HepG2 (cell line): ENCODE results near the gene TOB1. TPM values are rescaled to one million over a fixed set of nuclear protein-coding genes. Genes with fewer than 3 reads are reported as not detected.

ENCODE experiments used
- ATF7-NPFF ChIP-seq: sonication (generic); formaldehyde crosslinking; IDR thresholded peaks from 2 replicates; pipeline ENCODE4 v1.8.1; 2023; ENCODE audit warnings: mild to moderate bottlenecking, low read depth, missing genetic modification reagents, moderate library complexity
- KDM2A ChIP-seq: sonication (generic); formaldehyde crosslinking; IDR thresholded peaks from 2 replicates; pipeline ENCODE4 v1.4.0; 2020; ENCODE audit warnings: low read depth, missing genetic modification reagents, borderline replicate concordance
- MEIS1 ChIP-seq: sonication (generic); formaldehyde crosslinking; IDR thresholded peaks from 2 replicates; pipeline ENCODE4 v1.9.0; 2021; ENCODE audit warnings: mild to moderate bottlenecking, missing genetic modification reagents, moderate library complexity, borderline replicate concordance
- NR2C2 ChIP-seq: sonication (generic); formaldehyde crosslinking; IDR thresholded peaks from 2 replicates; pipeline ENCODE4 v1.4.0; 2020; ENCODE audit warnings: missing genetic modification reagents, mild to moderate bottlenecking, moderate library complexity, borderline replicate concordance
- SMAD1 ChIP-seq: sonication (generic); formaldehyde crosslinking; IDR thresholded peaks from 2 replicates; pipeline ENCODE4 v1.4.0; 2020; ENCODE audit warnings: missing genetic modification reagents, low read depth, mild to moderate bottlenecking, borderline replicate concordance
- SMAD3 ChIP-seq: sonication (generic); formaldehyde crosslinking; IDR thresholded peaks from 2 replicates; pipeline ENCODE4 v1.4.0; 2020; ENCODE audit warnings: missing genetic modification reagents
- SMYD3 ChIP-seq: sonication (generic); formaldehyde crosslinking; IDR thresholded peaks from 2 replicates; pipeline ENCODE4 v1.8.1; 2023; ENCODE audit warnings: mild to moderate bottlenecking, missing genetic modification reagents
- SP2 ChIP-seq: sonication (generic); formaldehyde crosslinking; IDR thresholded peaks from 2 replicates; pipeline ENCODE4 v1.5.1; 2020; ENCODE audit warnings: mild to moderate bottlenecking, missing genetic modification reagents
- ZBTB7B ChIP-seq: sonication (generic); formaldehyde crosslinking; IDR thresholded peaks from 2 replicates; pipeline ENCODE4 v1.4.0; 2020; ENCODE audit warnings: missing genetic modification reagents
- ZNF337 ChIP-seq: sonication (generic); formaldehyde crosslinking; IDR thresholded peaks from 2 replicates; pipeline ENCODE4 v1.5.1; 2020; ENCODE audit warnings: missing genetic modification reagents, low read depth, mild to moderate bottlenecking, borderline replicate concordance
- polyA plus RNA-seq, 8 experiments: library from polyadenylated mRNA; depleted of rRNA in 3 of 8; stranded (reverse) in 7 of 8; unstranded in 1 of 8; fragments of >200 nt; fragmentation: Illumina TruSeq in 4 of 8; extraction: Trizol in 4 of 8; gene quantifications; 2 replicates each; pipeline versions ENCODE4 v1.2.1 to v1.2.3, GENCODE V29; 2011 to 2016; ENCODE audit warnings: low read depth in 4 of 8, missing spikeins in 1 of 8, mixed read lengths in 1 of 8; ENCODE audit not compliant: insufficient read depth in 1 of 8
- total RNA-seq, 5 experiments: library from RNA; depleted of rRNA; stranded (reverse); fragments of >200 nt; fragmentation: Illumina TruSeq; extraction: Trizol; gene quantifications; 2 replicates each; pipeline ENCODE4 v1.2.3, GENCODE V29; 2016; ENCODE audit warnings: low read depth in 1 of 5
- TF ChIP-seq, protein P1 (sequence below): sonication (generic); formaldehyde crosslinking; IDR thresholded peaks from 2 replicates; pipeline ENCODE4 v1.4.0; 2020; ENCODE audit warnings: missing genetic modification reagents
- TF ChIP-seq, protein P2 (sequence below): sonication (generic); formaldehyde crosslinking; IDR thresholded peaks from 2 replicates; pipeline ENCODE4 v1.5.1; 2020; ENCODE audit warnings: mild to moderate bottlenecking, missing genetic modification reagents, moderate library complexity
- TF ChIP-seq, protein P3 (sequence below): sonication (generic); formaldehyde crosslinking; IDR thresholded peaks from 2 replicates; pipeline ENCODE4 v1.5.0; 2020; ENCODE audit warnings: missing genetic modification reagents
- TF ChIP-seq, protein P4 (sequence below): fragments of 450-650 bp; IDR thresholded peaks from 2 replicates; pipeline ENCODE4 v1.6.1; 2017; ENCODE audit warnings: mild to moderate bottlenecking

Gene TOB1
- total and polyA plus RNA-seq, 2 of the 13 experiments (the other 11 are each of a cell fraction or from before 2014, with no cell fraction given), result 21.9 to 57.7 TPM

DNA sequence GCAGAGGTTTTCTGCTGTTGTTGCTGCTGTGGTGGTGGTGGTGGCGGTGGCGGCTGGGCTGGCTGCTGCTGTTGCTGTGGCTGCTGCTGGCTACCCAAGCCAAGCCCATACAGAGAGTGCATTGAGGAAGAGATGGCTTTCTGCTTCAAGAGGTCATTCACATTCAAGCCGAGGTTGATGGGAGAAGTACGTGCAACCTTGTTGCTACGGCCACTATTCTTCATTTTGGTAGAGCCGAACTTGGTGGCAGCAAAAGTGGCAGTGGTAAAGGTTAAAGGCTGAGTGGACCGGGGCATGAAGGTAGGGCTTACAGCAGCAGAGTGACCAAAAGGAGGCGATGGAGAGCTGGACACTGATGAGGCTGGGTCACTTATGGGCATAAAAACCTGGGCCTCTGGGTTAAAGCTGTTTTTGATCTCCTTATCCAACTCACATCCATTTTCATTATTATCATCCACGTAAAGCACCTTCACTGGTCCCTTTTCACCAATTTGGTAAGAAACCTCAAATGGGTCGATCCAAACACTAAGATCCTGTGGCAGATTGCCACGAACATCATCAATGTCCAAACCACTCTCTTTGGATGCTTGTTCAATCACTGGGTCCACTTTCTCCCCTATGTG, 2.8 kb downstream of the TOB1 start (continued):
- TF ChIP-seq ZNF337 (CRISPR knock-in tag) (no peak), ZBTB7B (CRISPR knock-in tag) (peak; percentile 51; the same call in 1 of the 2 replicates), KDM2A (CRISPR knock-in tag) (0 out of 2 replicates have a peak, but pooled peaks have one; percentile 40), MEIS1 (0 out of 2 replicates have a peak, but pooled peaks have one; percentile 32), SMAD3 (CRISPR knock-in tag) (peak; percentile 49), SP2 (CRISPR knock-in tag) (no peak), NR2C2 (CRISPR knock-in tag) (0 out of 2 replicates have a peak, but pooled peaks have one; percentile 20), SMYD3 (CRISPR knock-in tag) (0 out of 2 replicates have a peak, but pooled peaks have one; percentile 30), SMAD1 (CRISPR knock-in tag) (peak; percentile 33; the same call in 1 of the 2 replicates), ATF7-NPFF (peak; percentile 24; the same call in 1 of the 2 replicates)
- TF ChIP-seq, protein P1, sequence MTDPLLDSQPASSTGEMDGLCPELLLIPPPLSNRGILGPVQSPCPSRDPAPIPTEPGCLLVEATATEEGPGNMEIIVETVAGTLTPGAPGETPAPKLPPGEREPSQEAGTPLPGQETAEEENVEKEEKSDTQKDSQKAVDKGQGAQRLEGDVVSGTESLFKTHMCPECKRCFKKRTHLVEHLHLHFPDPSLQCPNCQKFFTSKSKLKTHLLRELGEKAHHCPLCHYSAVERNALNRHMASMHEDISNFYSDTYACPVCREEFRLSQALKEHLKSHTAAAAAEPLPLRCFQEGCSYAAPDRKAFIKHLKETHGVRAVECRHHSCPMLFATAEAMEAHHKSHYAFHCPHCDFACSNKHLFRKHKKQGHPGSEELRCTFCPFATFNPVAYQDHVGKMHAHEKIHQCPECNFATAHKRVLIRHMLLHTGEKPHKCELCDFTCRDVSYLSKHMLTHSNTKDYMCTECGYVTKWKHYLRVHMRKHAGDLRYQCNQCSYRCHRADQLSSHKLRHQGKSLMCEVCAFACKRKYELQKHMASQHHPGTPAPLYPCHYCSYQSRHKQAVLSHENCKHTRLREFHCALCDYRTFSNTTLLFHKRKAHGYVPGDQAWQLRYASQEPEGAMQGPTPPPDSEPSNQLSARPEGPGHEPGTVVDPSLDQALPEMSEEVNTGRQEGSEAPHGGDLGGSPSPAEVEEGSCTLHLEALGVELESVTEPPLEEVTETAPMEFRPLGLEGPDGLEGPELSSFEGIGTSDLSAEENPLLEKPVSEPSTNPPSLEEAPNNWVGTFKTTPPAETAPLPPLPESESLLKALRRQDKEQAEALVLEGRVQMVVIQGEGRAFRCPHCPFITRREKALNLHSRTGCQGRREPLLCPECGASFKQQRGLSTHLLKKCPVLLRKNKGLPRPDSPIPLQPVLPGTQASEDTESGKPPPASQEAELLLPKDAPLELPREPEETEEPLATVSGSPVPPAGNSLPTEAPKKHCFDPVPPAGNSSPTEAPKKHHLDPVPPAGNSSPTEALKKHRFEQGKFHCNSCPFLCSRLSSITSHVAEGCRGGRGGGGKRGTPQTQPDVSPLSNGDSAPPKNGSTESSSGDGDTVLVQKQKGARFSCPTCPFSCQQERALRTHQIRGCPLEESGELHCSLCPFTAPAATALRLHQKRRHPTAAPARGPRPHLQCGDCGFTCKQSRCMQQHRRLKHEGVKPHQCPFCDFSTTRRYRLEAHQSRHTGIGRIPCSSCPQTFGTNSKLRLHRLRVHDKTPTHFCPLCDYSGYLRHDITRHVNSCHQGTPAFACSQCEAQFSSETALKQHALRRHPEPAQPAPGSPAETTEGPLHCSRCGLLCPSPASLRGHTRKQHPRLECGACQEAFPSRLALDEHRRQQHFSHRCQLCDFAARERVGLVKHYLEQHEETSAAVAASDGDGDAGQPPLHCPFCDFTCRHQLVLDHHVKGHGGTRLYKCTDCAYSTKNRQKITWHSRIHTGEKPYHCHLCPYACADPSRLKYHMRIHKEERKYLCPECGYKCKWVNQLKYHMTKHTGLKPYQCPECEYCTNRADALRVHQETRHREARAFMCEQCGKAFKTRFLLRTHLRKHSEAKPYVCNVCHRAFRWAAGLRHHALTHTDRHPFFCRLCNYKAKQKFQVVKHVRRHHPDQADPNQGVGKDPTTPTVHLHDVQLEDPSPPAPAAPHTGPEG (CRISPR knock-in tag), result 0 out of 2 replicates have a peak, but pooled peaks have one; percentile 16
- TF ChIP-seq, protein P2, sequence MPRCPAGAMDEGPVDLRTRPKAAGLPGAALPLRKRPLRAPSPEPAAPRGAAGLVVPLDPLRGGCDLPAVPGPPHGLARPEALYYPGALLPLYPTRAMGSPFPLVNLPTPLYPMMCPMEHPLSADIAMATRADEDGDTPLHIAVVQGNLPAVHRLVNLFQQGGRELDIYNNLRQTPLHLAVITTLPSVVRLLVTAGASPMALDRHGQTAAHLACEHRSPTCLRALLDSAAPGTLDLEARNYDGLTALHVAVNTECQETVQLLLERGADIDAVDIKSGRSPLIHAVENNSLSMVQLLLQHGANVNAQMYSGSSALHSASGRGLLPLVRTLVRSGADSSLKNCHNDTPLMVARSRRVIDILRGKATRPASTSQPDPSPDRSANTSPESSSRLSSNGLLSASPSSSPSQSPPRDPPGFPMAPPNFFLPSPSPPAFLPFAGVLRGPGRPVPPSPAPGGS (CRISPR knock-in tag), result peak; percentile 25; the same call in 1 of the 2 replicates
- TF ChIP-seq, protein P3, sequence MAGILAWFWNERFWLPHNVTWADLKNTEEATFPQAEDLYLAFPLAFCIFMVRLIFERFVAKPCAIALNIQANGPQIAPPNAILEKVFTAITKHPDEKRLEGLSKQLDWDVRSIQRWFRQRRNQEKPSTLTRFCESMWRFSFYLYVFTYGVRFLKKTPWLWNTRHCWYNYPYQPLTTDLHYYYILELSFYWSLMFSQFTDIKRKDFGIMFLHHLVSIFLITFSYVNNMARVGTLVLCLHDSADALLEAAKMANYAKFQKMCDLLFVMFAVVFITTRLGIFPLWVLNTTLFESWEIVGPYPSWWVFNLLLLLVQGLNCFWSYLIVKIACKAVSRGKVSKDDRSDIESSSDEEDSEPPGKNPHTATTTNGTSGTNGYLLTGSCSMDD (CRISPR knock-in tag), result no peak
- TF ChIP-seq, protein P4, sequence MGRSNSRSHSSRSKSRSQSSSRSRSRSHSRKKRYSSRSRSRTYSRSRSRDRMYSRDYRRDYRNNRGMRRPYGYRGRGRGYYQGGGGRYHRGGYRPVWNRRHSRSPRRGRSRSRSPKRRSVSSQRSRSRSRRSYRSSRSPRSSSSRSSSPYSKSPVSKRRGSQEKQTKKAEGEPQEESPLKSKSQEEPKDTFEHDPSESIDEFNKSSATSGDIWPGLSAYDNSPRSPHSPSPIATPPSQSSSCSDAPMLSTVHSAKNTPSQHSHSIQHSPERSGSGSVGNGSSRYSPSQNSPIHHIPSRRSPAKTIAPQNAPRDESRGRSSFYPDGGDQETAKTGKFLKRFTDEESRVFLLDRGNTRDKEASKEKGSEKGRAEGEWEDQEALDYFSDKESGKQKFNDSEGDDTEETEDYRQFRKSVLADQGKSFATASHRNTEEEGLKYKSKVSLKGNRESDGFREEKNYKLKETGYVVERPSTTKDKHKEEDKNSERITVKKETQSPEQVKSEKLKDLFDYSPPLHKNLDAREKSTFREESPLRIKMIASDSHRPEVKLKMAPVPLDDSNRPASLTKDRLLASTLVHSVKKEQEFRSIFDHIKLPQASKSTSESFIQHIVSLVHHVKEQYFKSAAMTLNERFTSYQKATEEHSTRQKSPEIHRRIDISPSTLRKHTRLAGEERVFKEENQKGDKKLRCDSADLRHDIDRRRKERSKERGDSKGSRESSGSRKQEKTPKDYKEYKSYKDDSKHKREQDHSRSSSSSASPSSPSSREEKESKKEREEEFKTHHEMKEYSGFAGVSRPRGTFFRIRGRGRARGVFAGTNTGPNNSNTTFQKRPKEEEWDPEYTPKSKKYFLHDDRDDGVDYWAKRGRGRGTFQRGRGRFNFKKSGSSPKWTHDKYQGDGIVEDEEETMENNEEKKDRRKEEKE, result no peak
